OCI-LY7 (cell line): Measurements from ENCODE around the gene TECTB.

Source experiments
- CTCF ChIP-seq: fragments of 200-600 bp; sonication (generic); conservative IDR thresholded peaks from 2 replicates; pipeline ENCODE4 v1.5.1; 2014; ENCODE audit warnings: mild to moderate bottlenecking, antibody characterized with exemption, low read length, moderate library complexity, mixed read lengths
- EZH2phosphoT487 ChIP-seq: fragments of 200-600 bp; sonication (generic); IDR thresholded peaks from 2 replicates; pipeline ENCODE4 v1.6.1; 2018; ENCODE audit warnings: low read depth, borderline replicate concordance, mild to moderate bottlenecking, mixed run types, antibody characterized with exemption, low read length, moderate library complexity, mixed read lengths

DNA sequence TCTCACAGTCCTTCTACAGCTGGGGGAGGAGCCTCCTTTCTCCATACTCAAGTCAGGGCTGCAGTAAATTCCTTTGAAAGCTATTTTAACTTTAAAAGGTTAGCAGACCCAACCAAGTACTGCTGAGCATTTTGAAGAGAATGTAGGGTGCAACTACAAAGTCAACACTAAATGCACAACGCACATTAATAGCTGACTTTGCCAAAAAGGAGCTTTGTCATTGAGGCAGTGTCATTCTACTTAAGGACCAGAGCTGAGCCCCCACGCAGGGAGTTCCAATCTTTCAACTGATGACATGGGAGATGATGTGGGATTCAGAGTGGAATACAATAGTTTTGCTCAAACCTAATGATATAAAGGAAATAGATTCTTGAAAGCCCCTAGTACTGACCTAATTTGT lies 20.3 kb downstream of the TECTB start:
- TF ChIP-seq CTCF (no peak), EZH2phosphoT487 (no peak)
